ENCODE results near the gene ZNF383. TPM values are rescaled to one million over a fixed set of nuclear protein-coding genes. Genes with fewer than 3 reads are reported as not detected.

Gene ZNF383
- total and polyA plus RNA-seq, 10 of the 15 experiments (the other 5 are each of a cell fraction or from before 2014, with no cell fraction given): 3.3 to 9.0 (median 5.1) TPM

Other genes with a start within 250 kb of the ZNF383 start
- 6.3 and 7.1 TPM in 2 replicates for gene ZNF420, start 139.8 kb upstream of the ZNF383 start, total RNA-seq (2014; rRNA removed)
- 8.0 and 8.6 TPM in 2 replicates for gene ZNF420, start 139.8 kb upstream of the ZNF383 start, total RNA-seq (2014; rRNA removed; fragmentation: Illumina TruSeq; extraction: Trizol)
- 5.8 and 7.9 TPM in 2 replicates for gene ZNF420, start 139.8 kb upstream of the ZNF383 start, total RNA-seq (2021)
- gene ZNF420, start 139.8 kb upstream of the ZNF383 start, polyA plus RNA-seq (2011; rRNA removed): 6.4 and 13.8 TPM in 2 replicates
- 4.8 and 4.9 TPM in 2 replicates for gene ZNF420, start 139.8 kb upstream of the ZNF383 start, polyA plus RNA-seq (2014; fragmentation: Illumina TruSeq; extraction: Trizol)
- 1 to 10 TPM; 6.4 to 7.8 TPM for gene ZNF420, start 139.8 kb upstream of the ZNF383 start, polyA plus RNA-seq (2014; fragmentation: Nextera tagmentation; extraction: Ambion mirVana)
- 3.7 and 4.5 TPM in 2 replicates for gene ZNF420, start 139.8 kb upstream of the ZNF383 start, polyA plus RNA-seq (2014; rRNA removed)
- gene ZNF420, start 139.8 kb upstream of the ZNF383 start, polyA plus RNA-seq (2016; fragmentation: Nextera tagmentation; extraction: Ambion mirVana): 10 to 100 TPM; 10.6 to 11.4 TPM
- gene ZNF585A, start 45.5 kb upstream of the ZNF383 start, total RNA-seq (2014; rRNA removed): 5.7 and 7.3 TPM in 2 replicates
- gene ZNF585A, start 45.5 kb upstream of the ZNF383 start, total RNA-seq (2014; rRNA removed; fragmentation: Illumina TruSeq; extraction: Trizol): 8.3 and 8.8 TPM in 2 replicates
- gene ZNF585A, start 45.5 kb upstream of the ZNF383 start, total RNA-seq (2021): 6.9 and 8.0 TPM in 2 replicates
- 14.9 and 21.1 TPM in 2 replicates for gene ZNF585A, start 45.5 kb upstream of the ZNF383 start, polyA plus RNA-seq (2011; rRNA removed)
- gene ZNF585A, start 45.5 kb upstream of the ZNF383 start, polyA plus RNA-seq (2014; fragmentation: Illumina TruSeq; extraction: Trizol): 10.1 and 11.6 TPM in 2 replicates
- gene ZNF585A, start 45.5 kb upstream of the ZNF383 start, polyA plus RNA-seq (2014; fragmentation: Nextera tagmentation; extraction: Ambion mirVana): 10 to 100 TPM; 36.4 to 38.7 TPM
- gene ZNF585A, start 45.5 kb upstream of the ZNF383 start, polyA plus RNA-seq (2014; rRNA removed): 7.3 and 13.1 TPM in 2 replicates
- gene ZNF585A, start 45.5 kb upstream of the ZNF383 start, polyA plus RNA-seq (2016; fragmentation: Nextera tagmentation; extraction: Ambion mirVana): 10 to 100 TPM; 17.3 to 17.9 TPM
- gene ZNF585B, start 7.7 kb upstream of the ZNF383 start, total RNA-seq (2014; rRNA removed): 2.5 and 4.0 TPM in 2 replicates
- gene ZNF585B, start 7.7 kb upstream of the ZNF383 start, total RNA-seq (2014; rRNA removed; fragmentation: Illumina TruSeq; extraction: Trizol): 2.7 and 3.0 TPM in 2 replicates
- 3.1 and 3.8 TPM in 2 replicates for gene ZNF585B, start 7.7 kb upstream of the ZNF383 start, total RNA-seq (2021)
- gene ZNF585B, start 7.7 kb upstream of the ZNF383 start, polyA plus RNA-seq (2011; rRNA removed): 6.3 and 6.9 TPM in 2 replicates
- gene ZNF585B, start 7.7 kb upstream of the ZNF383 start, polyA plus RNA-seq (2014; fragmentation: Illumina TruSeq; extraction: Trizol): 1.6 and 1.7 TPM in 2 replicates
- gene ZNF585B, start 7.7 kb upstream of the ZNF383 start, polyA plus RNA-seq (2014; fragmentation: Nextera tagmentation; extraction: Ambion mirVana): 1 to 10 TPM; 3.9 to 5.4 TPM
- 2.2 and 2.7 TPM in 2 replicates for gene ZNF585B, start 7.7 kb upstream of the ZNF383 start, polyA plus RNA-seq (2014; rRNA removed)
- 1 to 10 TPM; 1.9 to 2.3 TPM for gene ZNF585B, start 7.7 kb upstream of the ZNF383 start, polyA plus RNA-seq (2016; fragmentation: Nextera tagmentation; extraction: Ambion mirVana)
- 3.7 and 5.3 TPM in 2 replicates for gene ZNF527, start 152.9 kb downstream of the ZNF383 start, total RNA-seq (2014; rRNA removed)
- 4.9 and 5.5 TPM in 2 replicates for gene ZNF527, start 152.9 kb downstream of the ZNF383 start, total RNA-seq (2014; rRNA removed; fragmentation: Illumina TruSeq; extraction: Trizol)
- gene ZNF527, start 152.9 kb downstream of the ZNF383 start, total RNA-seq (2021): 3.6 and 3.9 TPM in 2 replicates
- gene ZNF527, start 152.9 kb downstream of the ZNF383 start, polyA plus RNA-seq (2011; rRNA removed): 5.0 and 8.3 TPM in 2 replicates
- gene ZNF527, start 152.9 kb downstream of the ZNF383 start, polyA plus RNA-seq (2014; fragmentation: Illumina TruSeq; extraction: Trizol): 5.6 and 6.4 TPM in 2 replicates
- 1 to 10 TPM; 2.0 to 2.2 TPM for gene ZNF527, start 152.9 kb downstream of the ZNF383 start, polyA plus RNA-seq (2014; fragmentation: Nextera tagmentation; extraction: Ambion mirVana)
- gene ZNF527, start 152.9 kb downstream of the ZNF383 start, polyA plus RNA-seq (2014; rRNA removed): 3.1 and 4.2 TPM in 2 replicates
- gene ZNF527, start 152.9 kb downstream of the ZNF383 start, polyA plus RNA-seq (2016; fragmentation: Nextera tagmentation; extraction: Ambion mirVana): 1 to 10 TPM; 2.7 to 2.9 TPM
- gene ZNF569, start 249.2 kb downstream of the ZNF383 start, total RNA-seq (2014; rRNA removed): 2.0 and 3.0 TPM in 2 replicates
- gene ZNF569, start 249.2 kb downstream of the ZNF383 start, total RNA-seq (2014; rRNA removed; fragmentation: Illumina TruSeq; extraction: Trizol): 2.7 and 3.8 TPM in 2 replicates
- 2.1 and 2.7 TPM in 2 replicates for gene ZNF569, start 249.2 kb downstream of the ZNF383 start, total RNA-seq (2021)
- gene ZNF569, start 249.2 kb downstream of the ZNF383 start, polyA plus RNA-seq (2011; rRNA removed): 4.3 and 7.1 TPM in 2 replicates
- 2.3 and 3.6 TPM in 2 replicates for gene ZNF569, start 249.2 kb downstream of the ZNF383 start, polyA plus RNA-seq (2014; fragmentation: Illumina TruSeq; extraction: Trizol)
- gene ZNF569, start 249.2 kb downstream of the ZNF383 start, polyA plus RNA-seq (2014; fragmentation: Nextera tagmentation; extraction: Ambion mirVana): 1 to 10 TPM in 1 of 2 experiments, under 1 TPM in 1; 0.82 to 1.1 TPM
- 1.3 and 1.5 TPM in 2 replicates for gene ZNF569, start 249.2 kb downstream of the ZNF383 start, polyA plus RNA-seq (2014; rRNA removed)
- gene ZNF569, start 249.2 kb downstream of the ZNF383 start, polyA plus RNA-seq (2016; fragmentation: Nextera tagmentation; extraction: Ambion mirVana): 1 to 10 TPM; 2.3 to 3.0 TPM